GM18873 (cell line): ENCODE measurements around the gene AHCYL2.
"Not testable (repeated sequence)": the region's sequence is repeated elsewhere in the genome, so short reads cannot be mapped to it uniquely, and the experiment has no call there.

Experiments used
- ATAC-seq: cut with Tn5 transposase; IDR thresholded peaks from one replicate; pipeline ENCODE4 v1.9.1; 2021; ENCODE audit warnings: mild to moderate bottlenecking, moderate library complexity, moderate number of reproducible peaks; ENCODE audit not compliant: unreplicated experiment, low FRiP score

The AHCYL2 gene

DNA sequence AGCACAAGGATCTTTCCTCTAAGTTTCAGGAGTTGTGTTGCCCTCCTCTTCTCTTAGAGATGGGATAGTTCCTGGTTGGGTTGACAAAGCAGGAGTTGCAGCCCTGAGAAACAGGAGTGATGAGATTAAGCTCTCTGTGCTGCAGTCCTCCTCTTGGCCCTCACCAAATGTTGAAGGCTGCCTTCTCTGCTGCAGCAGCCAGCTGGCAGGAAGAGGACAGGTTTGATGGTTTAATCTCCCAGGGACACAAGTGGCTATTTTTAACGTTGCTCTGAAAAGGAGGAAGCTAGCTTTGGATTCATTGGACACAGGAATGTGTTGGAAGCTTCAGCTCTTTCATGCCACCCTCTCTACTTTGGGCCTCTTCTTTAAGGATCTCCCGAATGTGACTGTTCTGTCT, 218.8 kb downstream of the AHCYL2 start:
- ATAC-seq, result no peak

- not testable (repeated sequence) for ATAC-seq
Observed at GRCh38 chr7:129444776-129445175, 219.9 kb downstream of the AHCYL2 start.

DNA sequence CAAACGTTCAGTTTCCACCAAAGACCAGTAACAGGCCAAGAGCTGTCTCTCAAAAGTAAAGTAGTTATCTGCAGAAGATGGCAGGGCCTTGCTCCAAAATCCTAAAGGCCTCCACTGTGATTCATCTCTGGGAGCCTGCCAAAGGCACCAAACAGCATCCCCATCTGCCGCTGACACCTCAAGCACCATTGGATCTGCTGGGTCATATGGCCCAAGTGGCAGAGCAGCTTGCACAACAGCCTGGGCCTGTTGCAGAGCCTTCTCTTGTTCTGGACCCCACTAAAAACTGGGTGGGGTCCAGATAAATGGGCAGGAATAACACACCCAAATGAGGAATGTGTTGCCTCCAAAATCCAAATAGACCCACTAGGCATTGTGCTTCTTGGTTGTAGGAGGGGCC, 222.1 kb downstream of the AHCYL2 start:
- ATAC-seq, result not testable (repeated sequence)

DNA sequence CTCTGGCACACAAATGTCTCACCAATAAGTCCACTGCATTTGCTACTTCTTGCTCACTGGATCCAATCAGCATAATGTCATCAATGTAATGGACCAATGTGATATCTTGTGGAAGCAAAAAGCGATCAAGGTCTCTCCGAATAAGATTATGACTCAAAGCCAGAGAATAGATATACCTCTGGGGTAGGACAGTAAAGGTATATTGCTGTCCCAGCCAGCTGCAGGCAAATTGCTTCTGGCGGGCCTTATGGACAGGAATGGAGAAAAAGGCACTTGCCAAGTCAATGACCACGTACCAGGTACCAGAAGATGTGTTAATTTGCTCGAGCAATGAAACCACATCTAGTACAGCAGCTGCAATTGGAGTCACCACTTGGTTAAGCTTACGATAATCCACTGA, 222.6 kb downstream of the AHCYL2 start:
- not testable (repeated sequence) for ATAC-seq

- not testable (repeated sequence) for ATAC-seq
Observed at GRCh38 chr7:129448608-129449007, 223.8 kb downstream of the AHCYL2 start.

DNA sequence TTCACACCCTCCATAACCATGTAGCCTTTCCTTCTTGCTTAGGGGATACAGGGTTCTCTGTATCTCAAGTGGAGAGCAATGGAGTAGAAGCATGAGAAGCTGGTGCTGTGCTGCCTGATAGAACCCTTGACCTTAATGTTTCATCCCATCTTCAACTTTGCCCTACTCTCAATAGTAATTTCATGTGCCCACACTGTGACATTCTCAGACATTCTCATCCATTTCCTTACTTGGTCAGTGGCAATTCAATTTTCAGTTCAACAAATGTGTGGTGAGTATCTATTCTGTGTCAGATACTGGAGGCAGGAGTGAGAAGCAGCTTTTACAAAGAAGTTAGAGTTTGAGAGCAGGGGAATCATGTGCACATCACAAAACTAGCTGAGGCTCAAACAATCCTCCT, 225.5 kb downstream of the AHCYL2 start:
- ATAC-seq, result no peak

DNA sequence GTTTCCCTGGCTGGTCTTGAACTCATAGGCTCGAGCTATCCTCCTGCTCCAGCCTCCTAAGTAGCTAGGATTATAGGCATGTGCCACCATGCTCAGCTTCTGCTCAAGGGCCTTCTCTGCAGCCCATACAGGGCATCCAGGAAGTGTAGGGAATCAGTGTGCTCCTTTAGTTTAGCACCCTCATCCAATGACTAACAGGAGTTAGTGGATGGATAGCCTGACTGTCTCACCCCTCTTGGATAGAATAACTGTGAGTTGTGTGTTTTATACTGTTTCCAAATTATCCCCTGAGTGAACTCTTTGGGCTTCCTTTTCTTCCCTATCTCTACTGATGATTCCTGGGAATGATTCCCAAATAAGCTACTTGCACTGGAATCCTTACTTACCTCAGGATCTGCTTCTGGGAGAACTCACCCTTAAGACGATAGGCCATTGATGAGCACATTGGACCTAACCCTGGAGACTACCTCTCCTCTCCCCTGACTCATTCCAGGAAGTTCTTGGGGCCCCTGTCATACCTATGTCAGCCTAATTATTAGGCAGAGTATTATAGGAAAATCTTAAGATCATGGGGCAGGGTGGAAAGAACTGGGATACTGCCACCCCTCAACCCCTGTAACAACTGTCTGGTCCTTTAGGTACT, 227.9 kb downstream of the AHCYL2 start:
- no peak for ATAC-seq

GRCh38 chr7:129453510-129454248, 228.8 kb downstream of the AHCYL2 start:
- no peak for ATAC-seq

- no peak for ATAC-seq
Observed at GRCh38 chr7:129454249-129454551, 229.4 kb downstream of the AHCYL2 start.

DNA sequence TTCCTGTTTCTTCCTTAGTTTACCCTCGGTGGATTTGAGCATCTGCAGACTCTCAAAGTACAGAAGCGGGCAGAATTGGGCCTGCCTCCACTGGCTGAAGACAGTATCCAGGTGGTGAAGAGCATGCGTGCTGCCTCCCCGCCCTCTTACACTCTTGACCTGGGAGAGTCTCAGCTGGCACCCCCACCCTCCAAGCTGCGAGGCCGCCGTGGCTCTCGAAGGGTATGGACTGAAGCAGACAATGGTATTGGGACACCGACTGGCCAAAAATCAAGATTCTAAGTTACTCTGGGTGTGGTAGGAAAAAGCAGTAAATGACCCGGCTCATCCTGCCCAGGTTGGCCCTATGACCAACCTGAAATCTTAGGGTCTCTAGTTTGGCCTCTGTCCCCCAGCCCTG, 231.6 kb downstream of the AHCYL2 start:
- ATAC-seq, result no peak

GRCh38 chr7:129457101-129457500, 232.3 kb downstream of the AHCYL2 start:
- no peak for ATAC-seq

GRCh38 chr7:129458171-129458570, 233.3 kb downstream of the AHCYL2 start:
- ATAC-seq, result no peak

GRCh38 chr7:129461809-129462208, 237.0 kb downstream of the AHCYL2 start:
- no peak for ATAC-seq

DNA sequence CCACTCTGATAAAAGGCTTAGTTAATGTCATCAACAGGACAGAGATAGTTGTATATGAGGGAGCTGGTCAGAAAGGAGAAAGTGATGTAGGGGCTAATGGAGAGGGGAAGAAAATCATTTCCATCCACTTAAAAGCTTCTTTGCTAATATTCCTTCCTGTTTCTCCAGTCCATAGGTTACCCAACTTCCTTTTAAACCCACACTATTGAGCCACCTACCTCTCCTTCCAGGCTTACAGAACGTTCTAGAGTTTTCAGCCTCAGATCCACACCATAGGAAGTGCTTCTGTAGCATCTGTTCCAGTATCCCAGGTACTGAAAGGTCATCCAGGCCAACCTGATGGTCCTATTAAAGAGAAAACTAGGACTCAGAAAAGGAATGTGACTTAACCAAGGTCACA, 237.6 kb downstream of the AHCYL2 start:
- ATAC-seq, result no peak

DNA sequence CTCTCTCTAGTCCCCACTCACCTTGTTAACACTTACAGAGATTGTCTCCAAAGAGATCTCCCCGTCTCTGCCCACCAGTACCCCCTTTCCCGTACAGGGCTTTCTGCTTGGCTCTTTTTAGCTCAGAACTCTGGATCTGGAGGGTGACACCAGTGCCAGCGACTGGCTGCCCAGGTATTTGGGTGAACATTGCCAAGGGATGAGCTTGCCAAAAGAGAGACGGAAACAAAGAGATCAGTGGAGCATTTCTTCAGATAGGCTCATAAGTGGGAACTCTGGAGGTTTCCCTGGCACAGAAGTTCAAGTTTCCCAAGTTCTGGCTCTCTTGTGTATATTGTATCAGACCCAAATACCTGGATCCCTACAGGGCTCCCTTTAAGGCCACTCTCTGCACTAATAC, 239.4 kb downstream of the AHCYL2 start:
- ATAC-seq, result no peak

GRCh38 chr7:129465080-129465479, 240.2 kb downstream of the AHCYL2 start:
- no peak for ATAC-seq

- no peak for ATAC-seq
Observed at GRCh38 chr7:129466796-129467195, 242.0 kb downstream of the AHCYL2 start.

- no peak for ATAC-seq
Observed at GRCh38 chr7:129468087-129468486, 243.3 kb downstream of the AHCYL2 start.

GRCh38 chr7:129468547-129468946, 243.7 kb downstream of the AHCYL2 start:
- no peak for ATAC-seq

- no peak for ATAC-seq
Observed at GRCh38 chr7:129469930-129470329, 245.1 kb downstream of the AHCYL2 start.

GRCh38 chr7:129470411-129470810, 245.6 kb downstream of the AHCYL2 start:
- no peak for ATAC-seq

GRCh38 chr7:129471402-129471827, 246.6 kb downstream of the AHCYL2 start:
- ATAC-seq, result no peak
